ENCODE data around the gene RNF11.

Gene RNF11

DNA sequence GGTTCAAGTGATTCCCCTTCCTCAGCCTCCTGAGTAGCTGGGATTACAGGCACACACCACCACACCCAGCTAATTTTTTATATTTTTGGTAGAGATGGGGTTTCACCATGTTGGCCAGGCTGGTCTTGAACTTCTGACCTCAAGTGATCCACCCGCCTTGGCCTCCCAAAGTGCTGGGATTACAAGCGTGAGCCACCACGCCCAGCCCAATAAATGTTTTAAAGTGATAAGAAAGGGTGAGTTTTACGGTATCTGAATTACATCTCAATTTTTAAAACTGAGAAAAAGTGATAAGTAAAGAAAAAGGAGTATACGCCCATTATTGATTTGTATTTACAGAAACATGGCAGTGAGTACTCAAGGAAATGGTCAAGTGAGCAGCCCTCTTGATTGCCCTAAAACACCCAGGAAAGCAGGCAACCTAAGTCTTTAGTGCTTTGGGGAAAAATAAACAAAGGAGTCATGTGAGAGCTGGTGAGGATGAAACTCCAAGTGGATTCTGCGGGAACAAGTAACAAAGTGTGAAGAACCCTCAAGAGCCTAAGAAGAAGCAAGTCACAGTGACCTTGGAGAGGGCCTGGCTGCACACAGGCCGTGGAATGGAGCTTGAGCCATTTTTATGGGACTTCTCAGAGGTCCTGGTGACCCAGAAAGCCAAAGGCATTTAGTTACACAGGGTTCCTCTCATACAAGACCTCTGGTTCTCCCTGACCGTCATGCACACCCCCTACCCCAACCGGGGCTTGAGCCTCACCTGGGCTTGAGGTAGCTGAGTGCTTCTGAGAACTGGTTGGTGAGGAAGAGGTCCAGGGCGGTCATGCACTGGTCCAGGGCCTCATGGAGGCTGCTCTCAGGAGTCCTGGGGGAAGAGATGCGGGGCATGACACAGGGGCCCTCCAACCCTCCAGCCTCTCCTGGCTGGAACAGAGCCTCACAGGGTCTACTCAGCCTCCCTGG lies 85.2 kb downstream of the RNF11 start:
- DNase-seq: no peak

DNA sequence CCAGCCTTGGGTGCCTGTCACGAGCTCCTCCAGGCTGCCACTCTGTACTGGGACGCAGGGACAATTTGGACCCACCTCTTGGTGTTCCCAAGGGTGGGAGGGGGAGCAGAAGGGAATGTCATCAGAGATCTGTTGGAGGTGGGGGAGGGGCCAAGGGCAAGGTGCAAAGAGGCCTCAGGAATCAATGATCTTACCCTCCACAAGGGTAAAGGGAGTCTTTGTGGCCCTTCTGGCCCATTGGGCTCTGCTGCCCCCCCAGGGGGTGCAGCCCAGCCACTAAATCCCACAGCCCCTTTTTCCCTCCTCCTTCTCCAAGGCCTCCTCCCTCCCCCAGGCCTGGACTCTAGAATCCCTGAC lies 85.8 kb downstream of the RNF11 start:
- DNase-seq: no peak

DNA sequence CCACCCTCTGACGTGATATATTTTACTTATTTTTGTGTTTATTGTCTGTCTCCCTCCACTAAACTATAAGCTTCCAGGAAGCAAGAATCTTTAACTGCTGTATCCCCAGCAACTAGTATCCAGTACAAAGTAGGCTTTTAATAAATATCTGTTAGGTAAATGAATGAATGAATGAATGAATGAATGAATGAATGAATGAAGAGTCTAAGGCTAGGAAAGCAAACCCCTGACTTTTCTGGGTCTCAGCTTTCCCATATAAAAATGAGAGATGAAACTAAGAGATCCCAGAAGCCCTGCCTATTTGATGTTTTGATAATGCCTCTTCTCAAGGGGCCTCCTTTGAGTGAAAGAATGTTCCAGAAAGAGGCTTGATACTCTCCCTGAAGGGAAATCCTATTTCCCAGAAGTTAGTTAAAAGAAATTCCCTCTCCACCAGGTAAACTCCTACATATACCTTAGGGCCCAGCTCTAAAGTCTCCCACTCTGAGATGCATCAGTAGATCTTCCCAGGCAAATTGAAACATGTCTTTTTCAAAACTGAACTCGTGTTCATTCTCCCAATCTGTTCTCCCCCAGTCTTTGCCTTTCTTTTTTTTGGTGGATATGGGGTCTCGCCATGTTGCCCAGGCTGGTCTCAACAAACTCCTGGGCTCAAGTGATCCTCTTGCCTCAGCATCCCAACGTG lies 86.5 kb downstream of the RNF11 start:
- no peak for DNase-seq
